Thoracic aorta (tissue), 2 donors: Measurements from ENCODE around the gene PTGIS. TPM values are rescaled to one million over a fixed set of nuclear protein-coding genes. Genes with fewer than 3 reads are reported as not detected.

ENCODE experiments used
- ATAC-seq: fragments of 150-250 bp; one replicate; pipeline ENCODE4 v1.8.0; 2017; ENCODE audit warnings: low read depth; ENCODE audit not compliant: insufficient number of reproducible peaks, low FRiP score
- DNase-seq: peaks from one replicate; pipeline ENCODE4 v3.0.0-alpha.2; 2020; ENCODE audit warnings: low spot score
- H3K27ac ChIP-seq, 2 donors: fragments of 200-600 bp; sonication (generic); 1 replicate in 1 of 2; 2 replicates in 1 of 2; pipeline ENCODE4 v1.5.1; 2016; ENCODE audit warnings: mild to moderate bottlenecking in 2 of 2, moderate library complexity in 2 of 2
- H3K27me3 ChIP-seq: fragments of 200-600 bp; sonication (generic); replicated peaks from 2 replicates; pipeline ENCODE4 v1.6.0; 2016; ENCODE audit warnings: mild to moderate bottlenecking; ENCODE audit not compliant: insufficient read depth
- H3K36me3 ChIP-seq: fragments of 200-600 bp; sonication (generic); one replicate; pipeline ENCODE4 v1.5.1; 2016
- H3K4me1 ChIP-seq, 2 donors: fragments of 200-600 bp; sonication (generic); 1 replicate in 1 of 2; 2 replicates in 1 of 2; pipeline versions ENCODE4 v1.5.1 to v1.6.0; 2016; ENCODE audit warnings: low read depth in 2 of 2, mild to moderate bottlenecking in 1 of 2; ENCODE audit not compliant: control insufficient read depth in 1 of 2
- H3K4me3 ChIP-seq: fragments of 200-600 bp; sonication (generic); 2 replicates; pipeline ENCODE4 v1.5.1; 2016; ENCODE audit warnings: mild to moderate bottlenecking
- H3K9me3 ChIP-seq: fragments of 200-600 bp; sonication (generic); 2 replicates; pipeline ENCODE4 v1.5.1; 2016
- total RNA-seq, 2 donors: library from RNA; depleted of rRNA; stranded (reverse); fragments of >200 nt; gene quantifications; one replicate each; pipeline versions ENCODE4 v1.1.0 to v1.2.3, GENCODE V29; 2016
- TF ChIP-seq, protein P1 (sequence below): fragments of 200-600 bp; sonication (generic); IDR thresholded peaks from one replicate; pipeline ENCODE4 v1.5.1; 2019; ENCODE audit warnings: antibody characterized with exemption

PTGIS gene
- total RNA-seq, 2 donors from 2014 or later = 397 to 465 TPM

- Histone ChIP-seq H3K27ac (peak overlapping the region; percentile 91 to 94), H3K4me1 (peaks cover 58 to 95% of the 10 kb centered on the region in 2 donors), H3K4me3 (no peak overlapping the region), H3K27me3 (no peaks in the 10 kb centered on the region), H3K9me3 (peaks cover 3% of the 10 kb centered on the region), H3K36me3 (no peaks in the 10 kb centered on the region)
- peak; percentile 55 for ATAC-seq
- TF ChIP-seq, protein P1, sequence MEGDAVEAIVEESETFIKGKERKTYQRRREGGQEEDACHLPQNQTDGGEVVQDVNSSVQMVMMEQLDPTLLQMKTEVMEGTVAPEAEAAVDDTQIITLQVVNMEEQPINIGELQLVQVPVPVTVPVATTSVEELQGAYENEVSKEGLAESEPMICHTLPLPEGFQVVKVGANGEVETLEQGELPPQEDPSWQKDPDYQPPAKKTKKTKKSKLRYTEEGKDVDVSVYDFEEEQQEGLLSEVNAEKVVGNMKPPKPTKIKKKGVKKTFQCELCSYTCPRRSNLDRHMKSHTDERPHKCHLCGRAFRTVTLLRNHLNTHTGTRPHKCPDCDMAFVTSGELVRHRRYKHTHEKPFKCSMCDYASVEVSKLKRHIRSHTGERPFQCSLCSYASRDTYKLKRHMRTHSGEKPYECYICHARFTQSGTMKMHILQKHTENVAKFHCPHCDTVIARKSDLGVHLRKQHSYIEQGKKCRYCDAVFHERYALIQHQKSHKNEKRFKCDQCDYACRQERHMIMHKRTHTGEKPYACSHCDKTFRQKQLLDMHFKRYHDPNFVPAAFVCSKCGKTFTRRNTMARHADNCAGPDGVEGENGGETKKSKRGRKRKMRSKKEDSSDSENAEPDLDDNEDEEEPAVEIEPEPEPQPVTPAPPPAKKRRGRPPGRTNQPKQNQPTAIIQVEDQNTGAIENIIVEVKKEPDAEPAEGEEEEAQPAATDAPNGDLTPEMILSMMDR = no peak
- DNase-seq = no peak
Observed at GRCh38 chr20:49583669-49584417, 15.9 kb upstream of the PTGIS start.

- Histone ChIP-seq H3K4me1 (peaks cover 55 to 93% of the 10 kb centered on the region in 2 donors), H3K36me3 (no peaks in the 10 kb centered on the region), H3K9me3 (peaks cover 3% of the 10 kb centered on the region), H3K27me3 (no peaks in the 10 kb centered on the region), H3K27ac (peak overlapping the region; percentile 91 to 94), H3K4me3 (no peak overlapping the region)
- DNase-seq (no peak), ATAC-seq (no peak)
- TF ChIP-seq, protein P1 = no peak
Observed at GRCh38 chr20:49583343-49583668, 15.4 kb upstream of the PTGIS start.

DNA sequence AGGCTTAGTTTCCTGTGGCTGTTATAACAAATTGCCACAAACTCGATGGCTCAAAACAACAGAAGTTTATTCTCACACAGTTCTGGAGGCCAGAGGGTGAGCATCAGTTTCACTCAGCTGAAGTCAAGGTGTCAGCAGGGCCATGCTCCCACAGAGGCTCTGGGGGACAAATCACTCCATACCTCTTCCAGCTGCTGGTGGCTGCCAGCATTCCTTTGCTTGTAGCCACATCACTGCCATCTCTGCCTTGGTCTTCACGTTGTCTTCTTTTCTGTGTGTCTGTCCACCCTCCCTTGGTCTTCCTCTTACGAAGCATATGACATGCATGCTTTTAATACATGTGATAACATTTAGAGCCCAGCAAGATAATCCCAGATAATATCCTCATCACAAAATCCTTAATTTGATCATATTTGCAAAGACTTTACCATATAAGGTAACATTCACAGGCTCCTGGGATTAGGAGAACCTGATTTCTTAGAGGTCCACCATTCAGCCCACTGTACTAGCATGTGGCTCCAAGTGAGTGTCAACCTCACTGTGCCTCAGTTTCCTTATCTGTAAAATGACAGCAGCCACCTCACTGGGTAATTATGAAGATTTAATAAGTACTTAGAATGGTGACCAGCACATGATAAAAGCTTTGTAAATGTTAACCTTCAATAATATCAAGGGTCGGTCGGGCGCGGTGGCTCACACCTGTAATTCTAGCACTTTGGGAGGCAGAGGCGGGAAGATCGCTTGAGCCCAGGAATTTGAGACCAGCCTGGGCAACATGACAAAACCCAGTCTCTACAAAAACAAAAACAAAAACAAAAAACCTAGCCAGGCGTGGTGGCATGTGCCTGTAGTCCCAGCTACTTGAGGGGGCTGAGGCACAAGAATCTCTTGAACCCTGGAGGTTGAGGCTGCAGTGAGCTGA is 14.7 kb upstream of the PTGIS start:
- Histone ChIP-seq H3K4me1 (peaks cover 50 to 92% of the 10 kb centered on the region in 2 donors), H3K4me3 (no peak overlapping the region), H3K36me3 (no peaks in the 10 kb centered on the region), H3K27ac (peak overlapping the region; percentile 91 to 94), H3K9me3 (peaks cover 3% of the 10 kb centered on the region), H3K27me3 (no peaks in the 10 kb centered on the region)
- ATAC-seq (no peak), DNase-seq (no peak)
- TF ChIP-seq, protein P1 = no peak

DNA sequence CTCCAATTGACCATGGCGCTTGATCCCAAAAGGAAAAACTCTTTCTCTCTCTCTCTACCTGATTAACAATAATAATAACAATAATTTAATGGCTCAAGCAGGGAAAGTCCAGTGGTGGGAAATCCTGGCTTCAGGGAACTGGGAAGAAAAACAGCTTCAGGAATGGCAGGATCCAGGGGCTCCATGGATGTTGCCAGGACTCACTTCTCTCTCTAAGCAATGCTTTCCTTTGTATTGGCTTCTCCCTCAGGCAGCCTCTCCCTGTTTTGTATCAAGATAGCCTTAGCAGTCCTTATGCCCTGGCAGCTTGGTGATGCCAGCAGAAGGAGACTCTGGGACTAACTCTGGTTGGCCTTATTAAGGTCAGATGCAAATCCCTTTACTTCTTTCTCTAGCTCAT is 13.5 kb upstream of the PTGIS start:
- ATAC-seq (no peak), DNase-seq (no peak)
- TF ChIP-seq, protein P1 = no peak
- Histone ChIP-seq H3K9me3 (peaks cover 3% of the 10 kb centered on the region), H3K27ac (peak overlapping the region; percentile 91 to 94), H3K27me3 (no peaks in the 10 kb centered on the region), H3K36me3 (no peaks in the 10 kb centered on the region), H3K4me3 (no peak overlapping the region), H3K4me1 (peaks cover 43 to 90% of the 10 kb centered on the region in 2 donors)

GRCh38 chr20:49580813-49581174 is 12.9 kb upstream of the PTGIS start:
- H3K27me3 ChIP-seq = no peaks in the 10 kb centered on the region
- H3K27ac ChIP-seq = peak overlapping the region; percentile 91 to 94
- ATAC-seq (no peak), DNase-seq (no peak)
- H3K9me3 ChIP-seq = peaks cover 3% of the 10 kb centered on the region
- TF ChIP-seq, protein P1 = no peak
- H3K4me3 ChIP-seq = no peak overlapping the region
- H3K4me1 ChIP-seq = peaks cover 38 to 91% of the 10 kb centered on the region in 2 donors
- H3K36me3 ChIP-seq = no peaks in the 10 kb centered on the region
